ENCODE measurements around the gene BABAM2. TPM values are rescaled to one million over a fixed set of nuclear protein-coding genes. Genes with fewer than 3 reads are reported as not detected.

The BABAM2 gene
- total RNA-seq, 1 donor from 2014 or later = 43.5 TPM

DNA sequence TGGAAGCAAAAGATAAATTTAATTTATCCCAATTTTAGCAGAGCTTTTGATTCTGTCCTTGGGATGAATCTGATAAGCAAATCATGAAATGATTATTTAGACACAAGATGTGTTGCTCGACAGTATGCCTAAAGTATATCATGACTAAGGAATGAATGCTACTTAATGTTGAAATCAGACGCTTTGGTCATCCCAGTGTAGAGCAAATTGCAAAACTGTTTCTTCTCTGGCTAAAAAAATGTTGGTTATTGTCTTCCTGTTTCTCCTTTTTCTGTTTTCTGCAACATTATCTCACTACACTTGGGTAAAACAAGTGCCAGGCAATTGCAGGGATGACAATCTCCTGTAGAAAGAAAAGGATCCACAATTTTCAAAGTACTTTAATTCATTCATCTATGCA is 66.4 kb downstream of the BABAM2 start:
- H3K27ac Mint-ChIP-seq = no peak overlapping the region
- H3K27me3 Mint-ChIP-seq (ENCODE audit: low read depth) = no peaks in the 10 kb centered on the region
- H3K9me3 Mint-ChIP-seq = peaks cover 8% of the 10 kb centered on the region
- no peak overlapping the region for H3K4me3 Mint-ChIP-seq
- H3K36me3 Mint-ChIP-seq = peaks cover 8% of the 10 kb centered on the region
- TF ChIP-seq, protein P1, sequence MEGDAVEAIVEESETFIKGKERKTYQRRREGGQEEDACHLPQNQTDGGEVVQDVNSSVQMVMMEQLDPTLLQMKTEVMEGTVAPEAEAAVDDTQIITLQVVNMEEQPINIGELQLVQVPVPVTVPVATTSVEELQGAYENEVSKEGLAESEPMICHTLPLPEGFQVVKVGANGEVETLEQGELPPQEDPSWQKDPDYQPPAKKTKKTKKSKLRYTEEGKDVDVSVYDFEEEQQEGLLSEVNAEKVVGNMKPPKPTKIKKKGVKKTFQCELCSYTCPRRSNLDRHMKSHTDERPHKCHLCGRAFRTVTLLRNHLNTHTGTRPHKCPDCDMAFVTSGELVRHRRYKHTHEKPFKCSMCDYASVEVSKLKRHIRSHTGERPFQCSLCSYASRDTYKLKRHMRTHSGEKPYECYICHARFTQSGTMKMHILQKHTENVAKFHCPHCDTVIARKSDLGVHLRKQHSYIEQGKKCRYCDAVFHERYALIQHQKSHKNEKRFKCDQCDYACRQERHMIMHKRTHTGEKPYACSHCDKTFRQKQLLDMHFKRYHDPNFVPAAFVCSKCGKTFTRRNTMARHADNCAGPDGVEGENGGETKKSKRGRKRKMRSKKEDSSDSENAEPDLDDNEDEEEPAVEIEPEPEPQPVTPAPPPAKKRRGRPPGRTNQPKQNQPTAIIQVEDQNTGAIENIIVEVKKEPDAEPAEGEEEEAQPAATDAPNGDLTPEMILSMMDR (IDR thresholded peaks at IDR 0.05; ENCODE audit: unreplicated experiment) = no peak
- peaks cover 35% of the 10 kb centered on the region for H3K4me1 Mint-ChIP-seq
- no peak for DNase-seq (ENCODE audit: low spot score in 2 of 2, unreplicated experiment in 2 of 2)

- TF ChIP-seq, protein P1 (IDR thresholded peaks at IDR 0.05; ENCODE audit: unreplicated experiment) = no peak
- Mint-ChIP-seq H3K27ac (no peak overlapping the region), H3K27me3 (ENCODE audit: low read depth) (no peaks in the 10 kb centered on the region), H3K36me3 (peaks cover 5% of the 10 kb centered on the region), H3K4me3 (no peak overlapping the region), H3K4me1 (peaks cover 37% of the 10 kb centered on the region), H3K9me3 (peaks cover 3% of the 10 kb centered on the region)
- DNase-seq (ENCODE audit: low spot score in 2 of 2, unreplicated experiment in 2 of 2) = no peak
These were observed 68.3 kb downstream of the BABAM2 start for GRCh38 chr2:27958711-27959378.

- no peak for DNase-seq (ENCODE audit: low spot score in 2 of 2, unreplicated experiment in 2 of 2)
- H3K36me3 Mint-ChIP-seq = peaks cover 11% of the 10 kb centered on the region
- H3K9me3 Mint-ChIP-seq = peaks cover 9% of the 10 kb centered on the region
- H3K4me3 Mint-ChIP-seq = no peak overlapping the region
- peak overlapping the region; percentile 1 for H3K27ac Mint-ChIP-seq
- H3K4me1 Mint-ChIP-seq = peaks cover 34% of the 10 kb centered on the region
- TF ChIP-seq, protein P1 (IDR thresholded peaks at IDR 0.05; ENCODE audit: unreplicated experiment) = no peak
- H3K27me3 Mint-ChIP-seq (ENCODE audit: low read depth) = no peaks in the 10 kb centered on the region
These were observed 69.0 kb downstream of the BABAM2 start for GRCh38 chr2:27959496-27959895.

GRCh38 chr2:27960237-27960912 is 69.8 kb downstream of the BABAM2 start:
- peaks cover 11% of the 10 kb centered on the region for H3K36me3 Mint-ChIP-seq
- H3K4me3 Mint-ChIP-seq = no peak overlapping the region
- peaks cover 11% of the 10 kb centered on the region for H3K9me3 Mint-ChIP-seq
- peaks cover 27% of the 10 kb centered on the region for H3K4me1 Mint-ChIP-seq
- H3K27ac Mint-ChIP-seq = peak overlapping the region; percentile 1
- TF ChIP-seq, protein P1 (IDR thresholded peaks at IDR 0.05; ENCODE audit: unreplicated experiment) = no peak
- DNase-seq (ENCODE audit: low spot score in 2 of 2, unreplicated experiment in 2 of 2) = no peak
- H3K27me3 Mint-ChIP-seq (ENCODE audit: low read depth) = no peaks in the 10 kb centered on the region

GRCh38 chr2:27962006-27962405 is 71.5 kb downstream of the BABAM2 start:
- DNase-seq (ENCODE audit: low spot score in 2 of 2, unreplicated experiment in 2 of 2) = no peak
- Mint-ChIP-seq H3K4me1 (peaks cover 33% of the 10 kb centered on the region), H3K9me3 (peaks cover 11% of the 10 kb centered on the region), H3K4me3 (no peak overlapping the region), H3K27me3 (ENCODE audit: low read depth) (no peaks in the 10 kb centered on the region), H3K27ac (no peak overlapping the region), H3K36me3 (peaks cover 11% of the 10 kb centered on the region)
- TF ChIP-seq, protein P1 (IDR thresholded peaks at IDR 0.05; ENCODE audit: unreplicated experiment) = no peak

All from mesothelial cell of epicardium (in vitro differentiated cells).